NK-92 (cell line): ENCODE results near the gene POTEJ.
"Not testable (repeated sequence)": the region's sequence is repeated elsewhere in the genome, so short reads cannot be mapped to it uniquely, and the experiment has no call there.

Source experiments
- DNase-seq: peaks from one replicate; lab custom pipeline; 2025; ENCODE audit not compliant: unreplicated experiment; lab: John Stamatoyannopoulos, UW

POTEJ gene

GRCh38 chr2:130611140-130611539 lies at the start of gene POTEJ:
Gene POTEJ (plus strand): TSS chr2:130611440. CDS start chr2:130611533, 93 bp downstream.
- DNase-seq, result not testable (repeated sequence)

DNA sequence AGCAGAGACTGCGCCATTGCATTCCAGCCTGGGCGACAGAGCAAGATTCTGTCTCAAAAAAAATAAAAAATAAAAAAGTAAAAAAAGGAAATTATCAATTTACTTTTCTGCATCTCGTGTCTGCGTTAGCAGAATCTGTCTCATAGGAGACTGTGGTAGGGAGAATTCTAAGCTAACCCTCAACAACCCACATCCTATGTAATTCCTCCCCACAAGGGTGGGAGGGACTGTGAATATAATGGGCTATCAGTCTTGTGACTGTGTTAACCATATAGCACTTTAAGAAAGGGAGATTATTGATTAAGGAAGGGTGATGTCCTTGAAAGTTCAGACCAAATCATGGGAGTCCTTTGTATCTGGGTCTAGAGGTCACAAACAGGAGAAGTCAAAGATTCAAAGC lies 45.1 kb upstream of the POTEJ start:
- not testable (repeated sequence) for DNase-seq

DNA sequence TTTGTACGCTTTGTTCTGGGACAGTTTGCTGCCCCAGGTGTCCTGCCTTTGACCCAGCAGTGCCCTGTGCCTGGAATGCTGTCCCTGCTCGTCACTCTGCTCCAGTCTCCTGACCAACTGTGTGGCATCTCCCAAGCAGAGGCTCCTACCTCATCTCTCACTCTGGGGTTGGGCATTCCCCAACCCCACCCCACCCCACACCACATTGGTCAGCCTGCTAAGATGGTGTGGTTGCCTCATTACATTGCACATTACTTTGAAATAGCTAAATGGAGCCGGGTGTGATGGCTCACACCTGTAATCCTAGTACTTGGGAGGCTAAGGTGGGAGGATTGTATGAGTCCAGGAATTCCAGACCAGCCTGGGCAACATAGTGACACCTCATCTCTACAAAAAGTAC lies 39.3 kb upstream of the POTEJ start:
- DNase-seq, result not testable (repeated sequence)

DNA sequence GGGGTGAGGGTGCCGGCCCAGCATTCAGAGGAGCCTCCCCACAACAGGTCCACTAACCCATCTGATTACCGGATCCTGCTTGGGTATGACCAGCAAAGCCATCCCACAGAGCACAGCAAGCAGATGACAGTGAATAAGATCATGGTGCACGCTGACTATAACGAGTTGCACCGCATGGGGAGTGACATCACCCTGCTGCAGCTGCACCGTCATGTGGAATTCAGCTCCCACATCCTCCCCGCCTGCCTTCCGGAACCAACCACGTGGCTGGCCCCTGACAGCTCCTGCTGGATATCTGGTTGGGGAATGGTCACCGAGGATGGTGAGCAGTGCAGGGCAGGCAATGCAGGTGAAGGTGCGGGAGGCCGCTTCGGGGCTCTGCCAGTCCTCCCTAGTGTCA lies 37.0 kb upstream of the POTEJ start:
- not testable (repeated sequence) for DNase-seq

GRCh38 chr2:130576209-130576784 lies 34.9 kb upstream of the POTEJ start:
- DNase-seq, result not testable (repeated sequence)

- not testable (repeated sequence) for DNase-seq
Measured at GRCh38 chr2:130577559-130577958, 33.7 kb upstream of the POTEJ start.

GRCh38 chr2:130579121-130579520 lies 32.1 kb upstream of the POTEJ start:
- not testable (repeated sequence) for DNase-seq

DNA sequence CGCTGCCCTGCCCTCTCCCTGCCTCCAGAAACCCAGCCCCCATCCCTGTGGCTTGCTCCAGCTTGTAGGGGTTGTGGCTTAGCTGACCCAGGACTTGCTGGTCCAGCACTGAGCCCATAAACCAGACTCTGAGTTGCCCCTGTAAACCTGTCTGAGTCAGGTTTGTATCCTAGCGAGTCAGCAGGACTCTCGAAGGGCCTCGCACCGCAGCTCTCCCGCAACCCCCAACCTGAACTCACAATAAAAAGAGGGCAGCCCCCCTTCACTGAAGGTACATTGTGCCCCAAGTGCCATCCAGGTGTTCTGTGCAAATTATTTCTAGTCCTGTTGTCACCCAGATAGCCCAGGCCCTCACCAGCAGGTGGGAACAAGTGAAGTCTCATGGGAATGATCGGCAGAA lies 29.7 kb upstream of the POTEJ start:
- DNase-seq, result not testable (repeated sequence)

GRCh38 chr2:130582970-130583369 lies 28.3 kb upstream of the POTEJ start:
- not testable (repeated sequence) for DNase-seq

GRCh38 chr2:130583582-130583981 lies 27.7 kb upstream of the POTEJ start:
- not testable (repeated sequence) for DNase-seq

GRCh38 chr2:130584726-130585125 lies 26.5 kb upstream of the POTEJ start:
- not testable (repeated sequence) for DNase-seq

DNA sequence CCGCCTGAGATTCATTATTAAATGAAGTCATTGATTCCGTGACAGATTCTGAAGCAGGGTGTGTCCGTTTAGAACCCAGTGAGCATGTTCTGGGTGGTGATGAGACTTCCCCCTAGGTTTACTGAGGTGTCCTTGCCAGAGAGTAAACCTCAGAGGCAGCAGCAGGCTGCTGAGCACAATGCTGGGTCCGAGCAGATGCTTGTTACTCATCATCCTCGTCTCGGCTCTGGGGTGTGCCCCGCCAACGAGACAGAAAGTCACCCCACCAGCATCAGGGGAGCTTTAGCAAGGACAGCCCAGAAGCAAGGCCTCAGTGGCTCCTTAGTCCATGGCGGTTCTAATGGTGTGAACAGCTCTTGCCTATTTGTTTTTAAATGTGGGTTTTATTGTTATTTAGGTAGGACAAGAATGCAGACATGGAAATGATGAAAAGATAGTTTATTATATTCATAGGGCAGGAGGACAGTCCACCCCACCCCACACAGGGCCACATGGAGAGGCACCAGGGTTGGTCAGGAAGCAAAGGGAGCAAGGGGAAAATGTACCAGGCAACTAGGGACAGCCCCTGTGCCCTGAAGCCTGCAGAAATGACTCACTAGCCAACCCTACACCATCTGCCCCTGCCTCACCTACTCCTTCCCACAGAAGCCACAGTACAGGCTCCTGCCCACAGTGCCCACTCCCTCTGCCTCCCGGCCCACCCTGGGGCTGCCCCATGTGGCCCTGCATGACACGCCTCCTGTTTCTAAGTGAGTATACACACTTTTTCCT lies 22.4 kb upstream of the POTEJ start:
- DNase-seq, result not testable (repeated sequence)

DNA sequence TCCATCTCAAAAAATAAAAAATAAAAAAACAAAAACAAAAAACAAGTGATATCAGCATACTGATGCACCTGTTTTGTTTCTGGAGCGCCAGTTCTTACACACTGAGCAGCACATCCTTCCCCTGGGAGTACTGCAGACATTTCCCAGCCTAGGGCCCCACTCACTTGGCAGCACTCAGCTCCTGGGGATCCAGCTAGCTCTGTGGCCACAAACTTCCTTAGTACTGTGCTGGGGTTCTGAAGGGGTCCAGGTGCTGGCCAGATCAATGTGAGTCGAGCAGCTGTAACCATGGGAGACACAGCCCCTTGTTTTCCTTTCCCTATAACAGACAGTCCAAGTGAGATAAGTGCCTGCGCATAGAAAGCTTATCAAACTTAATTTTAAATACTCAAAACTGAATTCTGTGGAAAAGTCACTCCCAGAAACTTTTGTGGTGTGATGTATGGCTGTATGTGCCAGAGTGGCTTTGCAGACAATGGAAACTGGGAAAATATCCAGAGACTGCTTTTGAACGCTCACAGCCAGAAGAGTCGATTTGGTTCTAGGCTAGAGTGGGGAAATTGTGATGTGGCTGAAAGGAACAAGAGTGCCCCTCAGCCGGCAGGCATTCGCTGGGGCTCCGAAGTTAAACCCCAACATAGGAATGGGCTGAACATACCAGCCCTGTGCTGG lies 20.9 kb upstream of the POTEJ start:
- not testable (repeated sequence) for DNase-seq

- DNase-seq, result not testable (repeated sequence)
Measured at GRCh38 chr2:130590842-130591359, 20.3 kb upstream of the POTEJ start.

DNA sequence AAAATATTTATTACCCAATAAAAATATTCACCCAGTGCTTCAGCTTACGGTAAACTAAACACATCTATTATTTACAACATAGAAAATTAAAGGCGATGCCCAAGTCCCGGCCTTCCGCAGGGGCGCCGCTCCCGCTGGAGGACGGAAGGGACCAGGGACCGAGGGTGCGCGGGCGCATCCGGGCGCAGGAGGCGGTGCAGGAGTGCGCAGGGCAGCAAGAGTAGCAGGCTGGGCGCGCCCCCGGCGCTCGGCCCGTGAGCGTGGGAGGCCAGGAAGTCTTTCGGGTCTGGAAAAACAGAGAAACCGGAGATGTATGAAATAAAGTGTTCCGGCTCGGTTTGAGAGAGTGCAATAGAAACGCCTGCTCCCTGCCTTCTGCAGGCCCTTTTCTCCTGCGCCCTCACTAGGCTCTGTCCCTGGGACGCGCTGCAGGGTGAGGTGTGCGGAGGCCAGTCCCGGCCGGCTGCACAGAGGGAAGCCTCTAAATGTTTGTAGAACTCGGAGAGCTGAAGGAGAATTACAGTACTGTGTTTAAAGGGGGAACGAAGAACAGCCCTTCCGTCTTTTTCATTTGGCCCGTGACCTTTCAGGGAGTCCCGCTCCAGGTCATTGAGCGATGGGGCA lies 18.3 kb upstream of the POTEJ start:
- DNase-seq, result not testable (repeated sequence)

DNA sequence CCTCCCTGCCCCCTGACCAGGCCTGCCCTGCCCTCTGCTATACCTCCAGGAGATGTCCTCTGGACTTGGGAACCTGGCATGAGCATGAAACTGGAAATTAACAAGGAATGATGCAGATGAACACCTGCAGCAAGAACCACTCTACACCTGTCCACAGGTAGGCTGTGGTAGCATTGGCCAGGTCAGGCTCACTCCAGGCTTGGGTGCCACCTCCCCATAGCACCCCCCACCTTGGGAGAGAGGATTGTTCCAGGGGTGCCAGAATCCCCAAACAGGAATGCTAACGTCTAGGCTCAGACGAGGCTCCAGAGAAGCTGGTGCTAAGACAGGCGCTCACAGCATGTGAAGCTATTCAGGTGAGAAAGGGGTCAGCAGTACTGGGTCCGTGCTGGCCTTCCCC lies 17.2 kb upstream of the POTEJ start:
- not testable (repeated sequence) for DNase-seq

GRCh38 chr2:130596757-130597156 lies 14.5 kb upstream of the POTEJ start:
- DNase-seq, result not testable (repeated sequence)

DNA sequence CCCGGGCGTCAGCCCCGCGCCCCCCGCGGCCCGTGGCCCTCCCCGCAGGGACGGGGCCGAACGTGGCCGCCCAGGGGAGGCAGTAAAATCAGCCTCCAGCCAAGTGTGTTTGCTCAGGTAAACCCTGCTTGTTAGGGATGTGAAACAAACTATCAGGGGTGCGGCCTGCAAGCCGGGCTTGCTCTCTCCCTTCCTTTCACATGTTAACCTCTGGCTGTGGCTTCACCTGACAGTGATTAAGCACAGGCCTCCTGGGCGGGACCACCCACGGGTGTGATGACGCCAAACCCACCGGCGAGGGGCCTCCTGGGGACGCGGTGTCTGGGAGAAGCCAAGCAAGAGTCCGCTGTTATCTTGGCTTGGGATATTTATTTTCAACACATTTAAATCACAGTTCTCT lies 13.2 kb upstream of the POTEJ start:
- DNase-seq, result not testable (repeated sequence)

GRCh38 chr2:130598463-130598862 lies 12.8 kb upstream of the POTEJ start:
- DNase-seq, result not testable (repeated sequence)

DNA sequence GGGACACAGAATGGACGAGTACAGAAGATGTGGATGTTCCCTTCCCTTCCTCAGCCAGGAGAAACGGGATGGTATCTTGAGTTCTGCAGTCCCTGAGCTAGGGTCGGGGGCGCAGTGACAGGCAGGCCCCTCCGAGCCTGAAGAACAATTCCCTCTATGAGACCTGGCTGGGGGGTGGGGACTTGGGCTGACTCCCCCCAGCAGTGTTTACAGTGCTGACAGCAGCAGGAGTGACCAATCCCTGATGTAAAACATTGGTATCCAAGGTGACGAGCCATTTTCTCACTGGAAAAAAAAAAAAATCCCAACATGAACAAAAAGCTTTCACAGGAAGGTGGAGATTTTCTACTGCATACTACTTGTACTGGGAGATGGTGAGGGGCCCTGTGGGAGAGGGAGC lies 11.8 kb upstream of the POTEJ start, which contains the start of gene CFC1:
Gene CFC1 (minus strand): TSS at position 183 of the 400 bp plus-strand sequence. CDS start 288 bp downstream, outside the sequence.
- not testable (repeated sequence) for DNase-seq

GRCh38 chr2:130599926-130600325 lies 11.3 kb upstream of the POTEJ start:
- not testable (repeated sequence) for DNase-seq
